ENCODE measurements around the gene TRABD2A. TPM values are rescaled to one million over a fixed set of nuclear protein-coding genes. Genes with fewer than 3 reads are reported as not detected.

TRABD2A gene
- total and polyA plus RNA-seq, 2 donors (not counting 1 experiment from before 2014, with no cell fraction given) = 4.4 to 14.4 TPM

GRCh38 chr2:84823788-84824187 is 57.1 kb downstream of the TRABD2A start:
- Histone ChIP-seq H4K20me1 (ENCODE audit: control insufficient read depth, extremely low read depth, insufficient read depth, low read length) (no peaks in the 10 kb centered on the region), H3K79me2 (ENCODE audit: control insufficient read depth, insufficient read depth, low read length) (no peaks in the 10 kb centered on the region), H2AFZ (ENCODE audit: low read length) (no peak overlapping the region), H3K9ac (ENCODE audit: insufficient read depth, low read length) (no peak overlapping the region), H3K4me2 (ENCODE audit: extremely low read depth, insufficient read depth, low read length) (no peak overlapping the region), H3K4me1 (ENCODE audit: control insufficient read depth, extremely low read depth, insufficient read depth, low read length) (no peaks in the 10 kb centered on the region), H3K9me3 (ENCODE audit: control insufficient read depth, insufficient read depth, low read depth, low read length) (no peaks in the 10 kb centered on the region), H3K27ac (ENCODE audit: insufficient read depth, low read length) (no peak overlapping the region), H3K4me3 (replicated peaks in 1 of 4; ENCODE audit: control extremely low read depth in 1 of 4, insufficient read depth in 1 of 4, low read depth in 3 of 4, low read length in 4 of 4) (no peak overlapping the region), H3K27me3 (ENCODE audit: control insufficient read depth, insufficient read depth, low read length) (no peaks in the 10 kb centered on the region), H3K36me3 (ENCODE audit: control insufficient read depth, insufficient read depth, low read length) (no peaks in the 10 kb centered on the region)
- no peak for DNase-seq (ENCODE audit: low read depth in 2 of 2)
- no peak for TF ChIP-seq EZH2 (IDR thresholded peaks at IDR 0.05; ENCODE audit: low read length, missing control alignments)
- TF ChIP-seq CTCF (conservative IDR thresholded peaks at IDR 0.05 in 1 of 2, IDR thresholded peaks at IDR 0.05 in 1 of 2; ENCODE audit: low read depth in 1 of 2, low read length in 2 of 2) = no peak

- TF ChIP-seq CTCF (conservative IDR thresholded peaks at IDR 0.05 in 1 of 2, IDR thresholded peaks at IDR 0.05 in 1 of 2; ENCODE audit: low read depth in 1 of 2, low read length in 2 of 2) (no peak), EZH2 (IDR thresholded peaks at IDR 0.05; ENCODE audit: low read length, missing control alignments) (no peak)
- Histone ChIP-seq H3K27me3 (ENCODE audit: control insufficient read depth, insufficient read depth, low read length) (no peaks in the 10 kb centered on the region), H3K27ac (ENCODE audit: insufficient read depth, low read length) (no peak overlapping the region), H3K4me1 (ENCODE audit: control insufficient read depth, extremely low read depth, insufficient read depth, low read length) (no peaks in the 10 kb centered on the region), H3K9me3 (ENCODE audit: control insufficient read depth, insufficient read depth, low read depth, low read length) (no peaks in the 10 kb centered on the region), H3K9ac (ENCODE audit: insufficient read depth, low read length) (no peak overlapping the region), H3K4me2 (ENCODE audit: extremely low read depth, insufficient read depth, low read length) (no peak overlapping the region), H2AFZ (ENCODE audit: low read length) (no peak overlapping the region), H3K79me2 (ENCODE audit: control insufficient read depth, insufficient read depth, low read length) (no peaks in the 10 kb centered on the region), H3K36me3 (ENCODE audit: control insufficient read depth, insufficient read depth, low read length) (no peaks in the 10 kb centered on the region), H3K4me3 (replicated peaks in 1 of 4; ENCODE audit: control extremely low read depth in 1 of 4, insufficient read depth in 1 of 4, low read depth in 3 of 4, low read length in 4 of 4) (no peak overlapping the region), H4K20me1 (ENCODE audit: control insufficient read depth, extremely low read depth, insufficient read depth, low read length) (no peaks in the 10 kb centered on the region)
- no peak for DNase-seq (ENCODE audit: low read depth in 2 of 2)
These were observed 57.7 kb downstream of the TRABD2A start for GRCh38 chr2:84823229-84823628.

GRCh38 chr2:84821806-84822205 is 59.1 kb downstream of the TRABD2A start:
- Histone ChIP-seq H3K9ac (ENCODE audit: insufficient read depth, low read length) (no peak overlapping the region), H3K4me3 (replicated peaks in 1 of 4; ENCODE audit: control extremely low read depth in 1 of 4, insufficient read depth in 1 of 4, low read depth in 3 of 4, low read length in 4 of 4) (no peak overlapping the region), H3K36me3 (ENCODE audit: control insufficient read depth, insufficient read depth, low read length) (no peaks in the 10 kb centered on the region), H3K4me2 (ENCODE audit: extremely low read depth, insufficient read depth, low read length) (no peak overlapping the region), H3K79me2 (ENCODE audit: control insufficient read depth, insufficient read depth, low read length) (no peaks in the 10 kb centered on the region), H4K20me1 (ENCODE audit: control insufficient read depth, extremely low read depth, insufficient read depth, low read length) (no peaks in the 10 kb centered on the region), H3K9me3 (ENCODE audit: control insufficient read depth, insufficient read depth, low read depth, low read length) (no peaks in the 10 kb centered on the region), H3K4me1 (ENCODE audit: control insufficient read depth, extremely low read depth, insufficient read depth, low read length) (no peaks in the 10 kb centered on the region), H2AFZ (ENCODE audit: low read length) (no peak overlapping the region), H3K27me3 (ENCODE audit: control insufficient read depth, insufficient read depth, low read length) (no peaks in the 10 kb centered on the region), H3K27ac (ENCODE audit: insufficient read depth, low read length) (no peak overlapping the region)
- DNase-seq (ENCODE audit: low read depth in 2 of 2) = no peak
- TF ChIP-seq CTCF (conservative IDR thresholded peaks at IDR 0.05 in 1 of 2, IDR thresholded peaks at IDR 0.05 in 1 of 2; ENCODE audit: low read depth in 1 of 2, low read length in 2 of 2) = no peak
- TF ChIP-seq EZH2 (IDR thresholded peaks at IDR 0.05; ENCODE audit: low read length, missing control alignments) = no peak
